ENCODE data around the gene MEMO1. TPM values are rescaled to one million over a fixed set of nuclear protein-coding genes. Genes with fewer than 3 reads are reported as not detected.
"Not testable (repeated sequence)": the region's sequence is repeated elsewhere in the genome, so short reads cannot be mapped to it uniquely, and the experiment has no call there.

Gene MEMO1
- total and polyA plus RNA-seq, 11 donors = 20.1 to 94.8 (median 53.0) TPM

- H3K27me3 ChIP-seq = no peaks in the 10 kb centered on the region
- no peaks in the 10 kb centered on the region for H3K9me3 ChIP-seq
- H3K4me1 ChIP-seq = peaks cover 0 to 7% (median 0%) of the 10 kb centered on the region in 12 donors
- WGBS, 4 donors = 47 to 65% (median 55%) methylated on average over 1 of the region's 1 CpG
- DNase-seq (no peak), ATAC-seq (no peak)
- intact Hi-C loops (cut with DNase I) = no loop called here
- peaks cover 0 to 42% (median 18%) of the 10 kb centered on the region in 9 donors for H3K36me3 ChIP-seq
- TF ChIP-seq CTCF (IDR thresholded peaks at IDR 0.05) (no peak), POLR2A (IDR thresholded peaks at IDR 0.05) (no peak)
- H3K4me3 ChIP-seq = no peak overlapping the region
- no peak overlapping the region for H3K27ac ChIP-seq
These were observed 89.8 kb downstream of the MEMO1 start for GRCh38 chr2:31920962-31921361.

- TF ChIP-seq CTCF (IDR thresholded peaks at IDR 0.05) (no peak), POLR2A (IDR thresholded peaks at IDR 0.05) (no peak)
- no peaks in the 10 kb centered on the region for H3K9me3 ChIP-seq
- 96 to 99% (median 97%) methylated on average over 3 of the region's 3 CpGs for WGBS, 4 donors
- no peak for DNase-seq
- no peak overlapping the region for H3K4me3 ChIP-seq
- no peak for ATAC-seq
- H3K4me1 ChIP-seq = peaks cover 0 to 7% (median 0%) of the 10 kb centered on the region in 12 donors
- no peak overlapping the region for H3K27ac ChIP-seq
- peaks cover 0 to 37% (median 16%) of the 10 kb centered on the region in 9 donors for H3K36me3 ChIP-seq
- no peaks in the 10 kb centered on the region for H3K27me3 ChIP-seq
- intact Hi-C loops (cut with DNase I) = no loop called here
These were observed 91.3 kb downstream of the MEMO1 start for GRCh38 chr2:31919499-31919898.

GRCh38 chr2:31909661-31910060 is 101.1 kb downstream of the MEMO1 start:
- H3K27ac ChIP-seq = no peak overlapping the region
- peaks cover 0 to 14% (median 0%) of the 10 kb centered on the region in 12 donors for H3K9me3 ChIP-seq
- H3K36me3 ChIP-seq = peaks cover 0 to 22% (median 7%) of the 10 kb centered on the region in 9 donors
- H3K4me1 ChIP-seq = no peaks in the 10 kb centered on the region
- no peak for ATAC-seq
- no peaks in the 10 kb centered on the region for H3K27me3 ChIP-seq
- no peak for TF ChIP-seq CTCF (IDR thresholded peaks at IDR 0.05)
- no peak for TF ChIP-seq POLR2A (IDR thresholded peaks at IDR 0.05)
- intact Hi-C loops (cut with DNase I) = no loop called here
- H3K4me3 ChIP-seq = no peak overlapping the region
- no peak for DNase-seq

GRCh38 chr2:31907491-31907890 is 103.3 kb downstream of the MEMO1 start:
- H3K36me3 ChIP-seq = peaks cover 0 to 27% (median 9%) of the 10 kb centered on the region in 9 donors
- DNase-seq; H3K4me1 ChIP-seq; intact Hi-C loops (cut with DNase I); H3K27ac ChIP-seq; H3K27me3 ChIP-seq; H3K4me3 ChIP-seq; ATAC-seq: not testable (repeated sequence)
- peaks cover 0 to 14% (median 0%) of the 10 kb centered on the region in 12 donors for H3K9me3 ChIP-seq
- WGBS, 4 donors = 91 to 94% (median 93%) methylated on average over 6 of the region's 6 CpGs

- Histone ChIP-seq H3K27me3 (no peaks in the 10 kb centered on the region), H3K27ac (no peak overlapping the region), H3K9me3 (peaks cover 0 to 22% (median 1%) of the 10 kb centered on the region in 12 donors), H3K4me1 (peaks cover 0 to 6% (median 0%) of the 10 kb centered on the region in 12 donors), H3K4me3 (no peak overlapping the region), H3K36me3 (peaks cover 0 to 39% (median 13%) of the 10 kb centered on the region in 9 donors)
- no peak for DNase-seq
- intact Hi-C loops (cut with DNase I) = no loop called here
- WGBS, 4 donors = 69 to 81% (median 73%) methylated on average over 4 of the region's 4 CpGs
- no peak for ATAC-seq
- no peak for TF ChIP-seq POLR2A (IDR thresholded peaks at IDR 0.05)
- no peak for TF ChIP-seq CTCF (IDR thresholded peaks at IDR 0.05)
These were observed 107.6 kb downstream of the MEMO1 start for GRCh38 chr2:31903109-31903780.
